ENCODE data around the gene MBOAT1.

DNA sequence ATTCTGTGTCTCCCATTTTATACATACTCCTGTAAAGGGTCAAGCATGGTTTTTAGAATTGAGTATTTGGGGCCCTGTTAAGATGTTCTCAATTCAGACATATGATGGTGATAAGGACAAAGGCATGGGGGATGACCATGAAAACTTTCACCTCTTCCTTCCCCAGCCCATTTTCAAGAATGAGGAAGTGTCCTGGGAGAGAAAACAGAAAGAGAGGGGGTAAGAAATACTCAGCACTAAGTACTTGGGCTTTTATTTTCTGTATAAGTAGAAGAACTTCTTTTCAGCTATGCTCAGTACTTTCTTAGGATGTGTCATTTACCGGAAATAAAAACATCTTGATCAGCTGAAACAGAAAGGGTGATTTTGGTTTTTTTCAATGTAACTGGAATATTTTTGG, 10.9 kb upstream of the MBOAT1 start:
- TF ChIP-seq POLR2A (IDR thresholded peaks at IDR 0.05; ENCODE audit: low read depth, low read length) (no peak), TAF1 (IDR thresholded peaks at IDR 0.05; ENCODE audit: low read depth, low read length) (no peak)
